GM23338 (cell line): Measurements from ENCODE around the gene TMEM63A. TPM values are rescaled to one million over a fixed set of nuclear protein-coding genes. Genes with fewer than 3 reads are reported as not detected.

Source experiments
- ATAC-seq: fragments of 200-7000 bp; cut with Tn5 transposase; 3 replicates; pipeline ENCODE4 v1.9.1; 2020
- DNase-seq: peaks from one replicate; pipeline ENCODE4 v3.0.0-alpha.2; 2015; ENCODE audit warnings: low spot score
- H2AFZ ChIP-seq: fragments of 200-600 bp; sonication (generic); 2 replicates; pipeline ENCODE4 v1.8.0; 2016; ENCODE audit warnings: antibody characterized with exemption, mild to moderate bottlenecking, moderate library complexity
- H3F3A ChIP-seq: fragments of 200-600 bp; sonication (generic); replicated peaks from 2 replicates; pipeline ENCODE4 v1.8.0; 2017; ENCODE audit warnings: antibody characterized with exemption, mixed run types, low read depth
- H3K27ac ChIP-seq: fragments of 200-600 bp; sonication (generic); 2 replicates; pipeline ENCODE4 v1.6.1; 2016; ENCODE audit warnings: low read depth
- H3K27me3 ChIP-seq: fragments of 200-600 bp; sonication (generic); 2 replicates; pipeline ENCODE4 v1.8.0; 2016; ENCODE audit warnings: mild to moderate bottlenecking, mixed run types, moderate library complexity; ENCODE audit not compliant: insufficient read depth
- H3K36me3 ChIP-seq: fragments of 200-600 bp; sonication (generic); 2 replicates; pipeline ENCODE4 v1.8.0; 2016; ENCODE audit warnings: mild to moderate bottlenecking; ENCODE audit not compliant: insufficient read depth
- H3K4me1 ChIP-seq: fragments of 200-600 bp; sonication (generic); 2 replicates; pipeline ENCODE4 v1.8.0; 2016; ENCODE audit warnings: mild to moderate bottlenecking, moderate library complexity; ENCODE audit not compliant: insufficient read depth
- H3K4me2 ChIP-seq: fragments of 200-600 bp; sonication (generic); 2 replicates; pipeline ENCODE4 v1.7.1; 2017; ENCODE audit warnings: mixed run types
- H3K4me3 ChIP-seq: fragments of 200-600 bp; sonication (generic); 2 replicates; pipeline ENCODE4 v1.6.1; 2016; ENCODE audit warnings: mixed run types
- H3K79me2 ChIP-seq: fragments of 200-600 bp; sonication (generic); replicated peaks from 2 replicates; pipeline ENCODE4 v1.8.0; 2017; ENCODE audit warnings: mild to moderate bottlenecking; ENCODE audit not compliant: insufficient read depth
- H3K9me2 ChIP-seq: fragments of 200-600 bp; sonication (generic); 2 replicates; pipeline ENCODE4 v1.8.0; 2017; ENCODE audit not compliant: insufficient read depth
- H4K20me1 ChIP-seq: fragments of 200-600 bp; sonication (generic); replicated peaks from 2 replicates; pipeline ENCODE4 v1.8.0; 2017; ENCODE audit warnings: mild to moderate bottlenecking; ENCODE audit not compliant: insufficient read depth
- H3K27ac Mint-ChIP-seq: 2 replicates; pipeline ENCODE4 v1.8.0; 2020; ENCODE audit warnings: inconsistent platforms, mild to moderate bottlenecking, moderate library complexity, mixed read lengths
- H3K27me3 Mint-ChIP-seq: 3 replicates; pipeline ENCODE4 v1.8.0; 2022; ENCODE audit warnings: low read depth, mild to moderate bottlenecking, moderate library complexity, mixed read lengths, inconsistent platforms; ENCODE audit not compliant: insufficient read depth, poor library complexity
- H3K36me3 Mint-ChIP-seq: 3 replicates; pipeline ENCODE4 v1.8.0; 2021; ENCODE audit warnings: low read depth, mild to moderate bottlenecking, inconsistent platforms, moderate library complexity, mixed read lengths
- H3K4me1 Mint-ChIP-seq: 3 replicates; pipeline ENCODE4 v1.8.0; 2020; ENCODE audit warnings: mild to moderate bottlenecking, inconsistent platforms, mixed read lengths
- H3K4me3 Mint-ChIP-seq: 3 replicates; pipeline ENCODE4 v1.8.0; 2021; ENCODE audit warnings: moderate library complexity, mild to moderate bottlenecking, inconsistent platforms, mixed read lengths
- H3K9me3 Mint-ChIP-seq: 3 replicates; pipeline ENCODE4 v1.8.0; 2020; ENCODE audit warnings: moderate library complexity, mild to moderate bottlenecking, inconsistent platforms, mixed read lengths
- CREB1 ChIP-seq: fragments of 250-450 bp; sonication (Bioruptor Pico); IDR thresholded peaks from 2 replicates; pipeline ENCODE4 v1.5.0; 2020; ENCODE audit warnings: low read depth, mild to moderate bottlenecking, moderate library complexity
- ETS1 ChIP-seq: IDR thresholded peaks from 2 replicates; pipeline ENCODE4 v1.6.1; 2016; ENCODE audit warnings: antibody characterized with exemption
- EZH2 ChIP-seq: fragments of 200-600 bp; sonication (generic); IDR thresholded peaks from one replicate; pipeline ENCODE4 v1.8.0; 2017; ENCODE audit warnings: antibody characterized with exemption, mild to moderate bottlenecking, low read depth; ENCODE audit not compliant: unreplicated experiment
- EZH2phosphoT487 ChIP-seq: fragments of 200-600 bp; sonication (generic); IDR thresholded peaks from one replicate; pipeline ENCODE4 v1.8.1; 2018; ENCODE audit warnings: antibody characterized with exemption; ENCODE audit not compliant: unreplicated experiment
- JUNB ChIP-seq: IDR thresholded peaks from one replicate; pipeline ENCODE4 v1.6.1; 2016; ENCODE audit warnings: antibody characterized with exemption; ENCODE audit not compliant: unreplicated experiment
- NANOG ChIP-seq: IDR thresholded peaks from 2 replicates; pipeline ENCODE4 v1.6.1; 2016; ENCODE audit warnings: antibody characterized with exemption, borderline replicate concordance
- POLR2AphosphoS5 ChIP-seq: IDR thresholded peaks from 2 replicates; pipeline ENCODE4 v1.6.1; 2016; ENCODE audit warnings: antibody characterized with exemption, low read depth
- STAT1 ChIP-seq: IDR thresholded peaks from one replicate; pipeline ENCODE4 v1.6.1; 2016; ENCODE audit warnings: antibody characterized with exemption; ENCODE audit not compliant: unreplicated experiment
- ZNF114 ChIP-seq: fragments of 250-450 bp; sonication (Bioruptor Pico); IDR thresholded peaks from 2 replicates; pipeline ENCODE4 v1.5.0; 2020; ENCODE audit warnings: mild to moderate bottlenecking, moderate library complexity
- polyA plus RNA-seq: library from polyadenylated mRNA; unstranded; fragments of >200 nt; fragmentation: Nextera tagmentation; extraction: Ambion mirVana; gene quantifications from 2 replicates; pipeline ENCODE4 v1.2.1, GENCODE V29; 2016
- total RNA-seq: library from RNA; depleted of rRNA; stranded (reverse); fragments of >200 nt; shearing (Covaris generic); gene quantifications from 2 replicates; pipeline ENCODE4 v1.2.3, GENCODE V29; 2014
- TF ChIP-seq, protein P1 (sequence below): IDR thresholded peaks from one replicate; pipeline ENCODE4 v1.6.1; 2018; ENCODE audit warnings: antibody characterized with exemption; ENCODE audit not compliant: unreplicated experiment

TMEM63A gene
- total and polyA plus RNA-seq, 2 experiments from 2014 or later = 31.7 to 76.9 TPM

- Mint-ChIP-seq H3K9me3 (no peaks in the 10 kb centered on the region), H3K36me3 (peaks cover 22% of the 10 kb centered on the region), H3K4me1 (peaks cover 42% of the 10 kb centered on the region), H3K27me3 (peaks cover 28% of the 10 kb centered on the region), H3K4me3 (peak overlapping the region; percentile 84), H3K27ac (peak overlapping the region; percentile 88; the same call in 1 of the 2 replicates)
- Histone ChIP-seq H3F3A (0 out of 2 replicates have a peak, but pooled peaks cover 9% of the 10 kb centered on the region), H2AFZ (no peak overlapping the region), H3K27me3 (no peaks in the 10 kb centered on the region), H3K4me2 (peak overlapping the region; percentile 96), H3K79me2 (peaks cover 59% of the 10 kb centered on the region), H3K27ac (peak overlapping the region; percentile 93), H3K4me3 (peak overlapping the region; percentile 94), H3K4me1 (peaks cover 31% of the 10 kb centered on the region), H3K9me2 (no peaks in the 10 kb centered on the region), H4K20me1 (peaks cover 11% of the 10 kb centered on the region), H3K36me3 (peaks cover 9% of the 10 kb centered on the region; the same call in 1 of the 2 replicates)
- DNase-seq (peak; percentile 58), ATAC-seq (peak; percentile 10)
- no peak for TF ChIP-seq EZH2
- no peak for TF ChIP-seq EZH2phosphoT487
- no peak for TF ChIP-seq STAT1
- TF ChIP-seq CREB1 (CRISPR knock-in tag) = no peak
- TF ChIP-seq, protein P1, sequence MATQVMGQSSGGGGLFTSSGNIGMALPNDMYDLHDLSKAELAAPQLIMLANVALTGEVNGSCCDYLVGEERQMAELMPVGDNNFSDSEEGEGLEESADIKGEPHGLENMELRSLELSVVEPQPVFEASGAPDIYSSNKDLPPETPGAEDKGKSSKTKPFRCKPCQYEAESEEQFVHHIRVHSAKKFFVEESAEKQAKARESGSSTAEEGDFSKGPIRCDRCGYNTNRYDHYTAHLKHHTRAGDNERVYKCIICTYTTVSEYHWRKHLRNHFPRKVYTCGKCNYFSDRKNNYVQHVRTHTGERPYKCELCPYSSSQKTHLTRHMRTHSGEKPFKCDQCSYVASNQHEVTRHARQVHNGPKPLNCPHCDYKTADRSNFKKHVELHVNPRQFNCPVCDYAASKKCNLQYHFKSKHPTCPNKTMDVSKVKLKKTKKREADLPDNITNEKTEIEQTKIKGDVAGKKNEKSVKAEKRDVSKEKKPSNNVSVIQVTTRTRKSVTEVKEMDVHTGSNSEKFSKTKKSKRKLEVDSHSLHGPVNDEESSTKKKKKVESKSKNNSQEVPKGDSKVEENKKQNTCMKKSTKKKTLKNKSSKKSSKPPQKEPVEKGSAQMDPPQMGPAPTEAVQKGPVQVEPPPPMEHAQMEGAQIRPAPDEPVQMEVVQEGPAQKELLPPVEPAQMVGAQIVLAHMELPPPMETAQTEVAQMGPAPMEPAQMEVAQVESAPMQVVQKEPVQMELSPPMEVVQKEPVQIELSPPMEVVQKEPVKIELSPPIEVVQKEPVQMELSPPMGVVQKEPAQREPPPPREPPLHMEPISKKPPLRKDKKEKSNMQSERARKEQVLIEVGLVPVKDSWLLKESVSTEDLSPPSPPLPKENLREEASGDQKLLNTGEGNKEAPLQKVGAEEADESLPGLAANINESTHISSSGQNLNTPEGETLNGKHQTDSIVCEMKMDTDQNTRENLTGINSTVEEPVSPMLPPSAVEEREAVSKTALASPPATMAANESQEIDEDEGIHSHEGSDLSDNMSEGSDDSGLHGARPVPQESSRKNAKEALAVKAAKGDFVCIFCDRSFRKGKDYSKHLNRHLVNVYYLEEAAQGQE = no peak
- TF ChIP-seq ZNF114 (CRISPR knock-in tag) = no peak
These were observed 860 bp downstream of the TMEM63A start for GRCh38 chr1:225881081-225881958.

- H3K79me2 ChIP-seq = peaks cover 61% of the 10 kb centered on the region
- ATAC-seq (no peak), DNase-seq (no peak)
- Mint-ChIP-seq H3K27me3 (peaks cover 27% of the 10 kb centered on the region), H3K36me3 (peaks cover 26% of the 10 kb centered on the region), H3K27ac (no peak overlapping the region), H3K9me3 (no peaks in the 10 kb centered on the region), H3K4me3 (peak overlapping the region; percentile 84), H3K4me1 (peaks cover 43% of the 10 kb centered on the region)
- H3K9me2 ChIP-seq = no peaks in the 10 kb centered on the region
- H3K36me3 ChIP-seq = peaks cover 10% of the 10 kb centered on the region; the same call in 1 of the 2 replicates
- peaks cover 11% of the 10 kb centered on the region for H4K20me1 ChIP-seq
- peak overlapping the region; percentile 96 for H3K4me2 ChIP-seq
- H3K4me1 ChIP-seq = peaks cover 31% of the 10 kb centered on the region
- no peak overlapping the region for H2AFZ ChIP-seq
- H3K27ac ChIP-seq = peak overlapping the region; percentile 93; the same call in 1 of the 2 replicates
- no peaks in the 10 kb centered on the region for H3K27me3 ChIP-seq
- H3F3A ChIP-seq = 0 out of 2 replicates have a peak, but pooled peaks cover 8% of the 10 kb centered on the region
- peak overlapping the region; percentile 94 for H3K4me3 ChIP-seq
- TF ChIP-seq JUNB (no peak), CREB1 (CRISPR knock-in tag) (no peak), POLR2AphosphoS5 (no peak), EZH2phosphoT487 (no peak), ZNF114 (CRISPR knock-in tag) (no peak), ETS1 (no peak), STAT1 (no peak), NANOG (no peak)
- TF ChIP-seq, protein P1 = no peak
These were observed 1.5 kb downstream of the TMEM63A start for GRCh38 chr1:225880636-225881035.
